ENCODE results near the gene NYAP2. TPM values are rescaled to one million over a fixed set of nuclear protein-coding genes. Genes with fewer than 3 reads are reported as not detected.

Gene NYAP2
- total and polyA plus RNA-seq, 4 donors: 0.15 to 2.0 (median 0.96) TPM

DNA sequence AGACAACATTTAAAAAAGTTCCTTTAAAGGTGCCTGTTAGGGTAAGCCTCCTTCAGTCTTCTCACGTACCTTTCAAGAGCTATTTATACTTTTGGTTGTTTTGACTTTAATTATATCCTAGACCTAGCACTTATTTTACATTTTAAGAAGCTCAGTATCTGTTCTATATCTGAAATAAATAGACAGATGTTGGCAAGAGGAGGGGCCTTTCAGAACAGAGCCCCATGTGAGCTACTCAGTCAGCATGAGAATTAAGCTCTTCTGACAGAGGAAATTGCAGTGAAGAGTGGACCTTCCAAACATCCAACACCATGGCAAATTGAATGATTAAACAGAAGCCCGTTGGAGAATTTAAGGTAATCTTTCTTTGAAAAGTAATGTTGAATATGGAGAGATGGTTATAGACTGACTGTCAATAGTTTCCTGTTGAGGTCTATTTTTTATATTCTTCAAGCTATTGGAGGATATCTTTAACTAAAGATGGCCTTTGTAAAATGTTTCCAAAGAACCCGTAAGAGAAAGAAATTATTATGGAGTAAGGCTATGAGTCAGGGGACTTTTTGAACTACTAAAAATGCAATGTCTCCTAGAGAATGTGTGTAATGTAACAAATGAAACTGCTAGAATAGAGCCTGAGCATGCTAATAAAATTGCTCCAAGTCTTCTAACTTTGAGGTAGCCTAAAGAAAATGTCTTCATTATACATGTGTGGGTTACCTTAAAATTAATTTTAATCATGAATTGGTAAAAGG lies 17.3 kb downstream of the NYAP2 start:
- no peaks in the 10 kb centered on the region for H3K36me3 ChIP-seq (ENCODE audit: control insufficient read depth in 1 of 2, insufficient read depth in 2 of 2, low read length in 1 of 2)
- no peak for DNase-seq
- ATAC-seq (ENCODE audit: low FRiP score): no peak
- intact Hi-C loops (cut with DNase I): no loop called here
- H3K4me1 ChIP-seq (ENCODE audit: control insufficient read depth in 1 of 2, insufficient read depth in 2 of 2, low read length in 2 of 2): no peaks in the 10 kb centered on the region
- 76 to 83% methylated on average over 3 of the region's 3 CpGs for WGBS, 2 donors
- H3K27me3 ChIP-seq (ENCODE audit: control insufficient read depth in 1 of 2, insufficient read depth in 2 of 2, low read length in 1 of 2): no peaks in the 10 kb centered on the region
- H3K9me3 ChIP-seq (ENCODE audit: control insufficient read depth, low read length): no peaks in the 10 kb centered on the region
- H3K27ac ChIP-seq (ENCODE audit: low read depth in 1 of 2, low read length in 2 of 2): no peak overlapping the region
- H3K4me3 ChIP-seq (ENCODE audit: low read length in 2 of 2): no peak overlapping the region

DNA sequence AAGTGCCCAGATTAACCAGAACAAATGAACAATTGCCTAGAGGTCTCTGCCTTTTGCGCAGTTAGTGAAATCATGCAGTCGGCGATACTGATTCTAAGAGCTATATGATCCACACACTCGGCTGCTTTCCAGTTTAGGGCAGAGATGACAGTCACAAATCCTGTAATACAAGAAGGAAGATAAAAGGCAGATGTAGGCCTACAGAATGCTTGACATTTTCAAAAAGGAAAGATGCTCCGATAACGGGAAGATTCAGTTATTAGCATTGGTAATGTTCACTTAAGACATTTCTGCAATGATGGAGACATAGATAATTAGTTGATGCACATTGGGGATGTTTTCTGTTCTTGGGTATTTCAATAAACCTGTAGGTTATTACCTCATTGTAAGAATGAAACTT lies 19.5 kb downstream of the NYAP2 start:
- intact Hi-C loops (cut with DNase I): no loop called here
- 94 to 95% methylated on average over 6 of the region's 6 CpGs for WGBS, 2 donors
- Histone ChIP-seq H3K27me3 (ENCODE audit: control insufficient read depth in 1 of 2, insufficient read depth in 2 of 2, low read length in 1 of 2) (no peaks in the 10 kb centered on the region), H3K36me3 (ENCODE audit: control insufficient read depth in 1 of 2, insufficient read depth in 2 of 2, low read length in 1 of 2) (no peaks in the 10 kb centered on the region), H3K9me3 (ENCODE audit: control insufficient read depth, low read length) (no peaks in the 10 kb centered on the region), H3K27ac (ENCODE audit: low read depth in 1 of 2, low read length in 2 of 2) (no peak overlapping the region), H3K4me3 (ENCODE audit: low read length in 2 of 2) (no peak overlapping the region), H3K4me1 (ENCODE audit: control insufficient read depth in 1 of 2, insufficient read depth in 2 of 2, low read length in 2 of 2) (no peaks in the 10 kb centered on the region)
- ATAC-seq (ENCODE audit: low FRiP score): no peak
- no peak for DNase-seq

DNA sequence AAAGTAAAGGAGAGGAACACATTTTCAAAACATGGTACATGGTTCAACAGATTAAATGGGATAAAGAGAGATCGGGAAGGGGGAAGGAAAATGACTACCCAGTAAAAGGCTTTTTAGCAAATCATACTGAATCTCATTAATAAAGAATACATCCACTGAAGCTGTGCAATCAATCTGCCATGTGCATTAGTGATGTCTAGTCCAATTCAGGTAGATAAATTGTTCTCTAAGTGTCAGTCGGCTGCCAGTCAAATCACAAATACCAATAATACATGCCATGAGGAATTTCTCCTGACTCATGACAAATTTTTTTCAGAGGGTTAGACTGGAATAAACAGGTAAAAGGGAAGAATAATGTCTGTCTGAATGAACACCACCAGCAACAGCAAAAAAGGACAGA lies 22.6 kb downstream of the NYAP2 start:
- H3K36me3 ChIP-seq (ENCODE audit: control insufficient read depth in 1 of 2, insufficient read depth in 2 of 2, low read length in 1 of 2): no peaks in the 10 kb centered on the region
- no peaks in the 10 kb centered on the region for H3K9me3 ChIP-seq (ENCODE audit: control insufficient read depth, low read length)
- no peak overlapping the region for H3K4me3 ChIP-seq (ENCODE audit: low read length in 2 of 2)
- no peaks in the 10 kb centered on the region for H3K27me3 ChIP-seq (ENCODE audit: control insufficient read depth in 1 of 2, insufficient read depth in 2 of 2, low read length in 1 of 2)
- WGBS, 2 donors: 93 to 96% methylated on average over 2 of the region's 2 CpGs
- DNase-seq (no peak), ATAC-seq (ENCODE audit: low FRiP score) (no peak)
- no peak overlapping the region for H3K27ac ChIP-seq (ENCODE audit: low read depth in 1 of 2, low read length in 2 of 2)
- no peaks in the 10 kb centered on the region for H3K4me1 ChIP-seq (ENCODE audit: control insufficient read depth in 1 of 2, insufficient read depth in 2 of 2, low read length in 2 of 2)
- intact Hi-C loops (cut with DNase I): no loop called here

DNA sequence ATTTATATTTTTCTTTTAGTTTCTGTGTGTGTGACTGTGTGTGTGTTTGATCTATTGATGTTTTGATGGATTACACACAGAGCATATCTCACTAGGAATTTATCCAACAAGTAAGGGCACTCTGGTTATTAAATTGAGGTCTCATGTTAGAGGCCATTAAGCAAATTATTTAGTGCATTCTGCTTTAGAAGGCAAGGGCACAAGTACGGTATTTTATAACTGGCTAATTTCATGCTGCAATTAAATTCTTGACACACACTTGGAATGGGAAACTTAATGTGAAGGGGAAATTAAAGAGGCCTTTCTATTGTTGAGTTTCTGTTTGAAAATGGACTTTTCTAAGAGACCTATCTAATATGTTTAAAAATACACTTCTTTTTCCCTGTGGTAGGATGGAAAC lies 25.8 kb downstream of the NYAP2 start:
- no peak overlapping the region for H3K27ac ChIP-seq (ENCODE audit: low read depth in 1 of 2, low read length in 2 of 2)
- ATAC-seq (ENCODE audit: low FRiP score) (no peak), DNase-seq (no peak)
- H3K9me3 ChIP-seq (ENCODE audit: control insufficient read depth, low read length): no peaks in the 10 kb centered on the region
- no peak overlapping the region for H3K4me3 ChIP-seq (ENCODE audit: low read length in 2 of 2)
- WGBS, 2 donors: 63 to 69% methylated on average over 1 of the region's 1 CpG
- no peaks in the 10 kb centered on the region for H3K36me3 ChIP-seq (ENCODE audit: control insufficient read depth in 1 of 2, insufficient read depth in 2 of 2, low read length in 1 of 2)
- H3K27me3 ChIP-seq (ENCODE audit: control insufficient read depth in 1 of 2, insufficient read depth in 2 of 2, low read length in 1 of 2): no peaks in the 10 kb centered on the region
- intact Hi-C loops (cut with DNase I): no loop called here
- H3K4me1 ChIP-seq (ENCODE audit: control insufficient read depth in 1 of 2, insufficient read depth in 2 of 2, low read length in 2 of 2): no peaks in the 10 kb centered on the region

DNA sequence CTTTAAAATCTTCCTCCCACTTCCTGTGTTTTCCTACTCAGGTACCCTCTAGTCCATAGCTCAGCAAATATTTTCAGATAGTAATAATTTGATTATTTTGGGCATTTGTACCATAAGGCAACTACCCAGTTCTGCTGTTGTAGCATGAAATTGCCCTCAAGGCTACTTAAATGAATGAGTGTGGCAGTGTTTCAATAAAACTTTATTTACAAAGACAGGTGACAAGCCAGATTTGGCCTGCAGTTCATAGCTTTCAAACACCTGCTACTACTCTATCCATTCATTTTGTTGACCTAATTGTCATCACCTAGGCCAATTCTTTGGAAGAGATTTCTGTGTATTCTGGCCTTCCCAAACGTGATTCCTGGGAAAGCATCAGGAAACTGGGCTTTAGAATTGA lies 28.9 kb downstream of the NYAP2 start:
- 32 to 39% methylated on average over 1 of the region's 1 CpG for WGBS, 2 donors
- Histone ChIP-seq H3K4me3 (ENCODE audit: low read length in 2 of 2) (no peak overlapping the region), H3K9me3 (ENCODE audit: control insufficient read depth, low read length) (no peaks in the 10 kb centered on the region), H3K27me3 (ENCODE audit: control insufficient read depth in 1 of 2, insufficient read depth in 2 of 2, low read length in 1 of 2) (no peaks in the 10 kb centered on the region), H3K27ac (ENCODE audit: low read depth in 1 of 2, low read length in 2 of 2) (no peak overlapping the region), H3K4me1 (ENCODE audit: control insufficient read depth in 1 of 2, insufficient read depth in 2 of 2, low read length in 2 of 2) (no peaks in the 10 kb centered on the region), H3K36me3 (ENCODE audit: control insufficient read depth in 1 of 2, insufficient read depth in 2 of 2, low read length in 1 of 2) (no peaks in the 10 kb centered on the region)
- DNase-seq (no peak), ATAC-seq (ENCODE audit: low FRiP score) (no peak)
- intact Hi-C loops (cut with DNase I): no loop called here

DNA sequence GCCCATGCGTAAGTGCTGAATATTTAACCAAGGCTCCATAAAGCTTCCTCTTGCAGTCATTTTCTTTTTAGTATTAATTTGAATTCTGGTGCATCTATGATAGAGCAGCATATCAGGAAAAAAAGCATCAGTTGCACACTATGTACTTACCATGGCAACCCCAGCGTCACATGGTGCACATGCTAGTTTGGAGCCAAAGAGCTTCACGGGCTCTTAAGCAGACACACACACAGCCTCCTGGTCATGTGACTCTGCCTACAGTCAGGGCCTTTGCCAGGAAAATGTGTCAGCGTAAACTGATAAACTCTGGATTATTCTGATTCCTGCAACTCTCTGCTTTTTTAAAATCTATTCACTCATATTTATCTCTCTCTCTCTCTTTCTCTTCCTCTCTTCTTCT lies 30.2 kb downstream of the NYAP2 start:
- Histone ChIP-seq H3K4me3 (ENCODE audit: low read length in 2 of 2) (no peak overlapping the region), H3K4me1 (ENCODE audit: control insufficient read depth in 1 of 2, insufficient read depth in 2 of 2, low read length in 2 of 2) (no peaks in the 10 kb centered on the region), H3K27me3 (ENCODE audit: control insufficient read depth in 1 of 2, insufficient read depth in 2 of 2, low read length in 1 of 2) (no peaks in the 10 kb centered on the region), H3K36me3 (ENCODE audit: control insufficient read depth in 1 of 2, insufficient read depth in 2 of 2, low read length in 1 of 2) (no peaks in the 10 kb centered on the region), H3K27ac (ENCODE audit: low read depth in 1 of 2, low read length in 2 of 2) (no peak overlapping the region), H3K9me3 (ENCODE audit: control insufficient read depth, low read length) (no peaks in the 10 kb centered on the region)
- ATAC-seq (ENCODE audit: low FRiP score) (no peak), DNase-seq (peak in 1 of 2 donors; percentile 38)
- intact Hi-C loops (cut with DNase I): no loop called here
- WGBS, 2 donors: 23 to 28% methylated on average over 4 of the region's 4 CpGs

DNA sequence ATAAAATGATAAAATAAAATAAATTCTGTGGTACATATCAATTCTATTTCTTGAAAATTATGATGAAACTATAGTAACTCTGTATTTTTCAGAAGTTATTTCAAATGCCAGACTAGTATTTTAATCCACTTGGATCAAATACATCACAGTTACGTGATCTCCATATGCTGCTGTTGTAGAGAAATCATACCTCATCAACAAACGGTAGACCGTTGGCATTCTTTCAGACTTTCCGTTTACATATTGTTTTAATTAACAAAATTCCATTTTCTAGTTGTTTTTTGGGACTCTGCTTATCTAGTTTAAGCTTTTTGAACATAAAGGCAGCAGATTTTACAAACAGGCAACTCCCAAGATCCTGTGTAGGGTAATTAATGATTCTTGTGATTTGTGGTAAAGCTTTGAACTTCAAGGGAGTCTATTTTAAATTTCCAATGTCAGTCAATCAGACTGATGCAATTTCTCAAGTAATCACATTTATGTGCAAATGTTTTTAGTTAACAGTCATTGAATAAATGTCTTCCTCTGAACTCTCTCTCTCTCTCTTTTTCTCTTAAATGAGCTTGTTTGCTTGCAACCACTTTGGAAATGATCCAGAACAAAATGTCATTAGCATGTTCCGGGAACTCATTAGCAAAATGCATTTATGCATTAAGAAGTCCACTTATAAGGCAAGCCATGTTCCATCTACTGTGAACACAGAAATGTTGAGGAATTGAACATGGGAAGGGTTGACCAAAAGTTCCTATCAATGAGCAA lies 31.8 kb downstream of the NYAP2 start:
- ATAC-seq (ENCODE audit: low FRiP score): no peak
- intact Hi-C loops (cut with DNase I): no loop called here
- 75 to 77% methylated on average over 5 of the region's 5 CpGs for WGBS, 2 donors
- no peak for DNase-seq
- H3K36me3 ChIP-seq (ENCODE audit: control insufficient read depth in 1 of 2, insufficient read depth in 2 of 2, low read length in 1 of 2): no peaks in the 10 kb centered on the region
- no peaks in the 10 kb centered on the region for H3K4me1 ChIP-seq (ENCODE audit: control insufficient read depth in 1 of 2, insufficient read depth in 2 of 2, low read length in 2 of 2)
- H3K27me3 ChIP-seq (ENCODE audit: control insufficient read depth in 1 of 2, insufficient read depth in 2 of 2, low read length in 1 of 2): no peaks in the 10 kb centered on the region
- H3K4me3 ChIP-seq (ENCODE audit: low read length in 2 of 2): no peak overlapping the region
- no peaks in the 10 kb centered on the region for H3K9me3 ChIP-seq (ENCODE audit: control insufficient read depth, low read length)
- H3K27ac ChIP-seq (ENCODE audit: low read depth in 1 of 2, low read length in 2 of 2): no peak overlapping the region

DNA sequence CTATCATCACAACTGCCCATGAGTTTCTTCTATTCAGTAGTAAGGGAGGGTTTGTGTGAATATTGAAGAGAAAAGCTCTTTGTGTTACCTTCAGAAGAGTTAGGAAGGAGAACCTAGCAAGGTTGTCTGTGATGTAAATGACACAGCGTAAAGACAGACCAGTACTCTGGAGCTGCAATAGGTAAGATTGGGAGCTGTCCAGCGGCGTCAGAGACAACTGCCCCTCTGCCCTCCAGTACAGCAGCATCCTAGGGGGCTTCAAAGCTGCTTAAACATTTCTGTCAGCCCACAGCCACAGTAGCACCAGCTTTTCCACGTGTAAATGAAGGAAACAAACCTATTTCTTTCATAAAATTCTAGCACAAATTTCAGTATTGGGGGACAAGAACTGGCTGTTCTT lies 34.5 kb downstream of the NYAP2 start:
- H3K9me3 ChIP-seq (ENCODE audit: control insufficient read depth, low read length): no peaks in the 10 kb centered on the region
- DNase-seq: no peak
- no peak overlapping the region for H3K27ac ChIP-seq (ENCODE audit: low read depth in 1 of 2, low read length in 2 of 2)
- no peaks in the 10 kb centered on the region for H3K27me3 ChIP-seq (ENCODE audit: control insufficient read depth in 1 of 2, insufficient read depth in 2 of 2, low read length in 1 of 2)
- H3K4me1 ChIP-seq (ENCODE audit: control insufficient read depth in 1 of 2, insufficient read depth in 2 of 2, low read length in 2 of 2): no peaks in the 10 kb centered on the region
- 23 to 40% methylated on average over 4 of the region's 4 CpGs for WGBS, 2 donors
- ATAC-seq (ENCODE audit: low FRiP score): no peak
- intact Hi-C loops (cut with DNase I): no loop called here
- H3K36me3 ChIP-seq (ENCODE audit: control insufficient read depth in 1 of 2, insufficient read depth in 2 of 2, low read length in 1 of 2): no peaks in the 10 kb centered on the region
- H3K4me3 ChIP-seq (ENCODE audit: low read length in 2 of 2): no peak overlapping the region

DNA sequence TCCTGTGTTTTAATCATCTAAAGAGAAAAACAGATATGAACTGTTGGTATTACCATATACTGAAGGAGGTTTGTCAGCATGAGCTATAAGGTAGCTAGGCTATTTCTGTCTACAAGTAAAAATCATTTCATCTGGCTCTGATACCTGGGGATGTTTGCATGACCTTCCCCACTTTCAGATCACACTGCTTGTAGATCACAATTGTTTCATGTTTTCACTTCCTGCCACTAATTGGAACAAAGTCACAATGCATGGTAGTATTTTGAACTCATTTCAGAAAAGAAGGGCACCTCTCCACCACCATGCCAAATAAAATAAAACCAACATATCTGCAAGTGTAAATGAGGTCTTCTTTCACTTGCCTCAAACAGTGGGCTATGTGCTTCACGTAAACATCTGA lies 37.8 kb downstream of the NYAP2 start:
- WGBS, 2 donors: 84 to 90% methylated on average over 1 of the region's 1 CpG
- H3K4me3 ChIP-seq (ENCODE audit: low read length in 2 of 2): no peak overlapping the region
- no peak for ATAC-seq (ENCODE audit: low FRiP score)
- no peaks in the 10 kb centered on the region for H3K36me3 ChIP-seq (ENCODE audit: control insufficient read depth in 1 of 2, insufficient read depth in 2 of 2, low read length in 1 of 2)
- no peaks in the 10 kb centered on the region for H3K9me3 ChIP-seq (ENCODE audit: control insufficient read depth, low read length)
- no peaks in the 10 kb centered on the region for H3K4me1 ChIP-seq (ENCODE audit: control insufficient read depth in 1 of 2, insufficient read depth in 2 of 2, low read length in 2 of 2)
- H3K27ac ChIP-seq (ENCODE audit: low read depth in 1 of 2, low read length in 2 of 2): no peak overlapping the region
- no peak for DNase-seq
- intact Hi-C loops (cut with DNase I): no loop called here
- H3K27me3 ChIP-seq (ENCODE audit: control insufficient read depth in 1 of 2, insufficient read depth in 2 of 2, low read length in 1 of 2): no peaks in the 10 kb centered on the region
